HepG2 (cell line): ENCODE data around the gene SEMA3F. TPM values are rescaled to one million over a fixed set of nuclear protein-coding genes. Genes with fewer than 3 reads are reported as not detected.

Experiments used
- EZH2 ChIP-seq: conservative IDR thresholded peaks from 2 replicates; pipeline ENCODE4 v1.6.1; 2012; ENCODE audit warnings: mild to moderate bottlenecking, low read depth, low read length, moderate library complexity
- IRX3 ChIP-seq: sonication (generic); formaldehyde crosslinking; IDR thresholded peaks from 2 replicates; pipeline ENCODE4 v1.8.1; 2023; ENCODE audit warnings: mild to moderate bottlenecking, low read depth, missing genetic modification reagents, borderline replicate concordance
- KLF6 ChIP-seq: IDR thresholded peaks from 2 replicates; pipeline ENCODE4 v1.8.0; 2016; ENCODE audit warnings: missing biosample characterization, missing genetic modification reagents
- MYNN ChIP-seq: sonication (generic); formaldehyde crosslinking; IDR thresholded peaks from 2 replicates; pipeline ENCODE4 v1.4.0; 2020; ENCODE audit warnings: mild to moderate bottlenecking, low read depth, missing genetic modification reagents
- PPARG ChIP-seq: conservative IDR thresholded peaks from 2 replicates; pipeline ENCODE4 v1.6.1; 2016; ENCODE audit warnings: missing biosample characterization, missing genetic modification reagents
- SETDB1 ChIP-seq: sonication (generic); formaldehyde crosslinking; IDR thresholded peaks from 2 replicates; pipeline ENCODE4 v1.5.1; 2020; ENCODE audit warnings: missing genetic modification reagents, mild to moderate bottlenecking, borderline replicate concordance
- SMYD3 ChIP-seq: sonication (generic); formaldehyde crosslinking; IDR thresholded peaks from 2 replicates; pipeline ENCODE4 v1.8.1; 2023; ENCODE audit warnings: mild to moderate bottlenecking, missing genetic modification reagents
- SP2 ChIP-seq: sonication (generic); formaldehyde crosslinking; IDR thresholded peaks from 2 replicates; pipeline ENCODE4 v1.5.1; 2020; ENCODE audit warnings: mild to moderate bottlenecking, missing genetic modification reagents
- ZNF264 ChIP-seq: sonication (generic); formaldehyde crosslinking; IDR thresholded peaks from 2 replicates; pipeline ENCODE4 v1.4.0; 2020; ENCODE audit warnings: missing genetic modification reagents
- ZNF530 ChIP-seq: sonication (generic); formaldehyde crosslinking; IDR thresholded peaks from 2 replicates; pipeline ENCODE4 v1.5.0; 2020; ENCODE audit warnings: low read depth, mild to moderate bottlenecking, missing genetic modification reagents
- ZNF775 ChIP-seq: sonication (generic); formaldehyde crosslinking; IDR thresholded peaks from 2 replicates; pipeline ENCODE4 v1.4.0; 2020; ENCODE audit warnings: missing genetic modification reagents, mild to moderate bottlenecking, moderate library complexity, borderline replicate concordance
- ZNF790 ChIP-seq: sonication (generic); formaldehyde crosslinking; IDR thresholded peaks from 2 replicates; pipeline ENCODE4 v1.8.0; 2022; ENCODE audit warnings: missing genetic modification reagents, mild to moderate bottlenecking, borderline replicate concordance
- polyA plus RNA-seq, 8 experiments: library from polyadenylated mRNA; depleted of rRNA in 3 of 8; stranded (reverse) in 7 of 8; unstranded in 1 of 8; fragments of >200 nt; fragmentation: Illumina TruSeq in 4 of 8; extraction: Trizol in 4 of 8; gene quantifications; 2 replicates each; pipeline versions ENCODE4 v1.2.1 to v1.2.3, GENCODE V29; 2011 to 2016; ENCODE audit warnings: low read depth in 4 of 8, missing spikeins in 1 of 8, mixed read lengths in 1 of 8; ENCODE audit not compliant: insufficient read depth in 1 of 8
- total RNA-seq, 5 experiments: library from RNA; depleted of rRNA; stranded (reverse); fragments of >200 nt; fragmentation: Illumina TruSeq; extraction: Trizol; gene quantifications; 2 replicates each; pipeline ENCODE4 v1.2.3, GENCODE V29; 2016; ENCODE audit warnings: low read depth in 1 of 5
- TF ChIP-seq, protein P1 (sequence below), 2 experiments: fragments of 450-650 bp in 1 of 2; sonication (generic) in 1 of 2; formaldehyde crosslinking in 1 of 2; IDR thresholded peaks; 2 replicates each; pipeline versions ENCODE4 v1.6.1 to v1.8.0; 2016 to 2022; ENCODE audit warnings: antibody characterized with exemption in 1 of 2, mild to moderate bottlenecking in 1 of 2, missing genetic modification reagents in 1 of 2
- TF ChIP-seq, protein P2 (sequence below), 2 experiments: sonication (generic) in 1 of 2; formaldehyde crosslinking in 1 of 2; IDR thresholded peaks; 2 replicates each; pipeline versions ENCODE4 v1.4.0 to v1.6.1; 2018 to 2020; ENCODE audit warnings: missing genetic modification reagents in 2 of 2, borderline replicate concordance in 1 of 2, low read depth in 1 of 2, mild to moderate bottlenecking in 1 of 2, missing biosample characterization in 1 of 2
- TF ChIP-seq, protein P3 (sequence below): sonication (generic); formaldehyde crosslinking; IDR thresholded peaks from 2 replicates; pipeline ENCODE4 v1.8.1; 2023; ENCODE audit warnings: missing genetic modification reagents, inconsistent platforms, borderline replicate concordance

SEMA3F gene
- total and polyA plus RNA-seq, 2 of the 13 experiments (the other 11 are each of a cell fraction or from before 2014, with no cell fraction given): 7.6 to 17.2 TPM

DNA sequence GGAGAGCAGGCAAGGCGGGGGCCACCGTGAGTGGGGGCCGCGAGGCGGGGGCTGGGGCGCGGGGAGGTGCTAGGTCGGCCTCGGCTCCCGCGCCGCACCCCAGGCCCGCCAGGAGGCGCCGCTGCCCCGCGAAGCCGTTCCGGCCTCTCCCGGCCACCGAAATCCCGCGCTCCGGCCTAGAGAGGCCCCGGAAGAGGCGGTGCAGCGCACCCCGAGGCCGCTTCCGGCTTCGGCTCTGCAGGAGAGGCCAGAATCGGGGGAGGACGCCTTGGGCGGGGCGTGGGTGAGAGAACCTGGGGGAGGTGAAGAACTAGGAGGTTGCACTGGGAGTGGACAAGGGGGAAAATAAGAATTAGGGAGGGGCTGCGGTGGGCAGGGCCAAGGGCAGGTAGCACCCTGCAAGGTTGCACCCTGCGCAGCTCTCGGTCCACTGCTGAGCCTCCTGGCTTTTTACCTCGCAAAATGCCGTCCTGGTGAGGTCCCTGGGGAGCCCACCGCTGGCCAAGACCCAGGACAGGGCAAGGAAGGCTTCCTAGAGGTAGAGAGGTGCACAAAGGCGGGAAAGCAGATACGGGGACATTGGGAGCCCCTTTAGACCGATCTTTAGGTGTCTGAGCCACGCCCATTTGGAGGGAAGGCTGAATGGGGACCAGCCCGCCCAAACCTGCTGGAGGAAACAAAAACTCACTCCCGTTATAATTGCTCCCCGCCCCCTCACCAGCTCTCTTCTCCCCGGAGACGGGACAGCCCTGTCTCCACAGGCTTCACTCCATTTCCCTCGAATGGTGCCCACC lies 72.5 kb downstream of the SEMA3F start (continued):
- no peak for TF ChIP-seq SETDB1 (CRISPR knock-in tag)
- no peak for TF ChIP-seq ZNF264
- TF ChIP-seq, protein P1, sequence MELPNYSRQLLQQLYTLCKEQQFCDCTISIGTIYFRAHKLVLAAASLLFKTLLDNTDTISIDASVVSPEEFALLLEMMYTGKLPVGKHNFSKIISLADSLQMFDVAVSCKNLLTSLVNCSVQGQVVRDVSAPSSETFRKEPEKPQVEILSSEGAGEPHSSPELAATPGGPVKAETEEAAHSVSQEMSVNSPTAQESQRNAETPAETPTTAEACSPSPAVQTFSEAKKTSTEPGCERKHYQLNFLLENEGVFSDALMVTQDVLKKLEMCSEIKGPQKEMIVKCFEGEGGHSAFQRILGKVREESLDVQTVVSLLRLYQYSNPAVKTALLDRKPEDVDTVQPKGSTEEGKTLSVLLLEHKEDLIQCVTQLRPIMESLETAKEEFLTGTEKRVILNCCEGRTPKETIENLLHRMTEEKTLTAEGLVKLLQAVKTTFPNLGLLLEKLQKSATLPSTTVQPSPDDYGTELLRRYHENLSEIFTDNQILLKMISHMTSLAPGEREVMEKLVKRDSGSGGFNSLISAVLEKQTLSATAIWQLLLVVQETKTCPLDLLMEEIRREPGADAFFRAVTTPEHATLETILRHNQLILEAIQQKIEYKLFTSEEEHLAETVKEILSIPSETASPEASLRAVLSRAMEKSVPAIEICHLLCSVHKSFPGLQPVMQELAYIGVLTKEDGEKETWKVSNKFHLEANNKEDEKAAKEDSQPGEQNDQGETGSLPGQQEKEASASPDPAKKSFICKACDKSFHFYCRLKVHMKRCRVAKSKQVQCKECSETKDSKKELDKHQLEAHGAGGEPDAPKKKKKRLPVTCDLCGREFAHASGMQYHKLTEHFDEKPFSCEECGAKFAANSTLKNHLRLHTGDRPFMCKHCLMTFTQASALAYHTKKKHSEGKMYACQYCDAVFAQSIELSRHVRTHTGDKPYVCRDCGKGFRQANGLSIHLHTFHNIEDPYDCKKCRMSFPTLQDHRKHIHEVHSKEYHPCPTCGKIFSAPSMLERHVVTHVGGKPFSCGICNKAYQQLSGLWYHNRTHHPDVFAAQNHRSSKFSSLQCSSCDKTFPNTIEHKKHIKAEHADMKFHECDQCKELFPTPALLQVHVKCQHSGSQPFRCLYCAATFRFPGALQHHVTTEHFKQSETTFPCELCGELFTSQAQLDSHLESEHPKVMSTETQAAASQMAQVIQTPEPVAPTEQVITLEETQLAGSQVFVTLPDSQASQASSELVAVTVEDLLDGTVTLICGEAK (IDR thresholded peaks at IDR 0.05): peak; percentile 57
- TF ChIP-seq, protein P1 (CRISPR knock-in tag; IDR thresholded peaks at IDR 0.05): peak; percentile 29; the same call in 1 of the 2 replicates
- TF ChIP-seq SMYD3 (CRISPR knock-in tag): no peak
- TF ChIP-seq SP2 (CRISPR knock-in tag): peak; percentile 86
- TF ChIP-seq ZNF775 (CRISPR knock-in tag): no peak; the same call in 1 of the 2 replicates
- TF ChIP-seq IRX3: no peak
- TF ChIP-seq, protein P2, sequence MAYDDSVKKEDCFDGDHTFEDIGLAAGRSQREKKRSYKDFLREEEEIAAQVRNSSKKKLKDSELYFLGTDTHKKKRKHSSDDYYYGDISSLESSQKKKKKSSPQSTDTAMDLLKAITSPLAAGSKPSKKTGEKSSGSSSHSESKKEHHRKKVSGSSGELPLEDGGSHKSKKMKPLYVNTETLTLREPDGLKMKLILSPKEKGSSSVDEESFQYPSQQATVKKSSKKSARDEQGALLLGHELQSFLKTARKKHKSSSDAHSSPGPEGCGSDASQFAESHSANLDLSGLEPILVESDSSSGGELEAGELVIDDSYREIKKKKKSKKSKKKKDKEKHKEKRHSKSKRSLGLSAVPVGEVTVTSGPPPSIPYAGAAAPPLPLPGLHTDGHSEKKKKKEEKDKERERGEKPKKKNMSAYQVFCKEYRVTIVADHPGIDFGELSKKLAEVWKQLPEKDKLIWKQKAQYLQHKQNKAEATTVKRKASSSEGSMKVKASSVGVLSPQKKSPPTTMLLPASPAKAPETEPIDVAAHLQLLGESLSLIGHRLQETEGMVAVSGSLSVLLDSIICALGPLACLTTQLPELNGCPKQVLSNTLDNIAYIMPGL (CRISPR knock-in tag; IDR thresholded peaks at IDR 0.05; ENCODE audit: borderline replicate concordance in 1 of 2, low read depth in 1 of 2): peak; percentile 88 to 92
- TF ChIP-seq KLF6 (CRISPR knock-in tag): peak; percentile 91; the same call in 1 of the 2 replicates
- TF ChIP-seq PPARG (CRISPR knock-in tag): peak; percentile 76
- TF ChIP-seq ZNF790 (CRISPR knock-in tag): no peak
- TF ChIP-seq MYNN (CRISPR knock-in tag): 0 out of 2 replicates have a peak, but pooled peaks have one; percentile 75
- TF ChIP-seq, protein P3, sequence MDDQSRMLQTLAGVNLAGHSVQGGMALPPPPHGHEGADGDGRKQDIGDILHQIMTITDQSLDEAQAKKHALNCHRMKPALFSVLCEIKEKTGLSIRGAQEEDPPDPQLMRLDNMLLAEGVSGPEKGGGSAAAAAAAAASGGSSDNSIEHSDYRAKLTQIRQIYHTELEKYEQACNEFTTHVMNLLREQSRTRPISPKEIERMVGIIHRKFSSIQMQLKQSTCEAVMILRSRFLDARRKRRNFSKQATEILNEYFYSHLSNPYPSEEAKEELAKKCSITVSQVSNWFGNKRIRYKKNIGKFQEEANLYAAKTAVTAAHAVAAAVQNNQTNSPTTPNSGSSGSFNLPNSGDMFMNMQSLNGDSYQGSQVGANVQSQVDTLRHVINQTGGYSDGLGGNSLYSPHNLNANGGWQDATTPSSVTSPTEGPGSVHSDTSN (CRISPR knock-in tag): no peak
- TF ChIP-seq ZNF530 (CRISPR knock-in tag): no peak
- no peak for TF ChIP-seq EZH2
